Measurements from ENCODE around the gene H1-8.
"Not testable (repeated sequence)": the region's sequence is repeated elsewhere in the genome, so short reads cannot be mapped to it uniquely, and the experiment has no call there.

The H1-8 gene

GRCh38 chr3:129507181-129507831 is 35.7 kb upstream of the H1-8 start:
- DNase-seq (ENCODE audit: low read depth) = no peak
- no peak for TF ChIP-seq CTCF (IDR thresholded peaks at IDR 0.05; ENCODE audit: low read depth, low read length, missing control alignments)

GRCh38 chr3:129512595-129512994 is 30.4 kb upstream of the H1-8 start:
- H3K4me3 ChIP-seq (ENCODE audit: low read depth, low read length) = no peak overlapping the region
- TF ChIP-seq CTCF (IDR thresholded peaks at IDR 0.05; ENCODE audit: low read depth, low read length, missing control alignments) = no peak
- in situ Hi-C loops (cut with HindIII; ENCODE audit: low sequenced_read_pairs) = no loop called here
- no peak for DNase-seq (ENCODE audit: low read depth)

More at GRCh38 chr3:129507181-129507831, 35.7 kb upstream of the H1-8 start:
- H3K4me3 ChIP-seq (ENCODE audit: low read depth, low read length) = no peak overlapping the region
- in situ Hi-C loops (cut with HindIII; ENCODE audit: low sequenced_read_pairs) = no loop called here

GRCh38 chr3:129513705-129514104 is 29.3 kb upstream of the H1-8 start:
- no peak overlapping the region for H3K4me3 ChIP-seq (ENCODE audit: low read depth, low read length)
- TF ChIP-seq CTCF (IDR thresholded peaks at IDR 0.05; ENCODE audit: low read depth, low read length, missing control alignments) = no peak
- in situ Hi-C loops (cut with HindIII; ENCODE audit: low sequenced_read_pairs) = no loop called here
- DNase-seq (ENCODE audit: low read depth) = no peak

- TF ChIP-seq CTCF (IDR thresholded peaks at IDR 0.05; ENCODE audit: low read depth, low read length, missing control alignments) = no peak
- DNase-seq (ENCODE audit: low read depth) = no peak
- in situ Hi-C loops (cut with HindIII; ENCODE audit: low sequenced_read_pairs) = no loop called here
- no peak overlapping the region for H3K4me3 ChIP-seq (ENCODE audit: low read depth, low read length)
These were observed 28.9 kb upstream of the H1-8 start for GRCh38 chr3:129514110-129514509.

- no peak for DNase-seq (ENCODE audit: low read depth)
- TF ChIP-seq CTCF (IDR thresholded peaks at IDR 0.05; ENCODE audit: low read depth, low read length, missing control alignments) = no peak
- no peak overlapping the region for H3K4me3 ChIP-seq (ENCODE audit: low read depth, low read length)
- in situ Hi-C loops (cut with HindIII; ENCODE audit: low sequenced_read_pairs) = no loop called here
These were observed 28.4 kb upstream of the H1-8 start for GRCh38 chr3:129514563-129514962.

- in situ Hi-C loops (cut with HindIII; ENCODE audit: low sequenced_read_pairs) = not testable (repeated sequence)
These were observed 27.7 kb upstream of the H1-8 start for GRCh38 chr3:129515108-129515820.

GRCh38 chr3:129515821-129516432 is 27.0 kb upstream of the H1-8 start:
- DNase-seq (ENCODE audit: low read depth); H3K4me3 ChIP-seq (ENCODE audit: low read depth, low read length); in situ Hi-C loops (cut with HindIII; ENCODE audit: low sequenced_read_pairs): not testable (repeated sequence)

More at GRCh38 chr3:129515108-129515820, 27.7 kb upstream of the H1-8 start:
- DNase-seq (ENCODE audit: low read depth); H3K4me3 ChIP-seq (ENCODE audit: low read depth, low read length): not testable (repeated sequence)
